Esophagus squamous epithelium (tissue), 5 donors: ENCODE measurements around the gene INTU. TPM values are rescaled to one million over a fixed set of nuclear protein-coding genes. Genes with fewer than 3 reads are reported as not detected.

ENCODE experiments used
- DNase-seq: peaks from one replicate; lab custom pipeline; 2025; lab: John Stamatoyannopoulos, UW
- H3K27ac ChIP-seq, 4 donors: fragments of 200-600 bp; sonication (generic); one replicate each; pipeline ENCODE4 v1.5.1; 2016 to 2019; ENCODE audit warnings: mild to moderate bottlenecking in 1 of 4
- H3K27me3 ChIP-seq, 4 donors: fragments of 200-600 bp; sonication (generic); 1 replicate in 3 of 4; 2 replicates in 1 of 4; pipeline versions ENCODE4 v1.5.1 to v1.6.0; 2017 to 2021; ENCODE audit warnings: antibody characterized with exemption in 1 of 4
- H3K36me3 ChIP-seq, 3 donors: fragments of 200-600 bp; sonication (generic); one replicate each; pipeline ENCODE4 v1.5.1; 2016 to 2019
- H3K4me1 ChIP-seq, 3 donors: fragments of 200-600 bp; sonication (generic); one replicate each; pipeline ENCODE4 v1.5.1; 2017 to 2019
- H3K4me3 ChIP-seq, 4 donors: fragments of 200-600 bp; sonication (generic); 1 replicate in 3 of 4; 2 replicates in 1 of 4; pipeline ENCODE4 v1.5.1; 2016 to 2019; ENCODE audit warnings: mild to moderate bottlenecking in 2 of 4, moderate library complexity in 1 of 4
- H3K9me3 ChIP-seq, 3 donors: fragments of 200-600 bp; sonication (generic); one replicate each; pipeline ENCODE4 v1.5.1; 2016 to 2019
- POLR2A ChIP-seq, 4 donors: fragments of 450-650 bp; IDR thresholded peaks; one replicate each; pipeline ENCODE4 v1.6.1; 2017; ENCODE audit warnings: antibody characterized with exemption in 4 of 4, mild to moderate bottlenecking in 4 of 4, moderate library complexity in 3 of 4
- WGBS, 2 donors: methylation state at CpG; one replicate each; pipeline ENCODE4 v1.1.5; 2018; 5-methylcytosine and 5-hydroxymethylcytosine counted together
- intact Hi-C: fragments of 100-400 bp; cut with DNase I; formaldehyde crosslinking; loops from one replicate; pipeline ENCODE4 v1.15.0; 2022
- total RNA-seq, 4 donors: library from RNA; depleted of rRNA; stranded (reverse); fragments of >200 nt; gene quantifications; one replicate each; pipeline ENCODE4 v1.1.0, GENCODE V29; 2016
- TF ChIP-seq, protein P1 (sequence below), 6 experiments: fragments of 450-650 bp in 4 of 6; fragments of 200-600 bp in 2 of 6; sonication (generic) in 2 of 6; IDR thresholded peaks; one replicate each; pipeline ENCODE4 v1.5.1; 2016 to 2019; ENCODE audit warnings: antibody characterized with exemption in 6 of 6, mild to moderate bottlenecking in 4 of 6, moderate library complexity in 4 of 6
- donor health status: DM: yes; HTN: yes; CAD: no.

The INTU gene
- total RNA-seq, 4 donors from 2014 or later: 4.3 to 11.4 (median 6.1) TPM

- DNase-seq: no peak
- no peaks in the 10 kb centered on the region for H3K27me3 ChIP-seq
- no peaks in the 10 kb centered on the region for H3K4me1 ChIP-seq
- TF ChIP-seq, protein P1, sequence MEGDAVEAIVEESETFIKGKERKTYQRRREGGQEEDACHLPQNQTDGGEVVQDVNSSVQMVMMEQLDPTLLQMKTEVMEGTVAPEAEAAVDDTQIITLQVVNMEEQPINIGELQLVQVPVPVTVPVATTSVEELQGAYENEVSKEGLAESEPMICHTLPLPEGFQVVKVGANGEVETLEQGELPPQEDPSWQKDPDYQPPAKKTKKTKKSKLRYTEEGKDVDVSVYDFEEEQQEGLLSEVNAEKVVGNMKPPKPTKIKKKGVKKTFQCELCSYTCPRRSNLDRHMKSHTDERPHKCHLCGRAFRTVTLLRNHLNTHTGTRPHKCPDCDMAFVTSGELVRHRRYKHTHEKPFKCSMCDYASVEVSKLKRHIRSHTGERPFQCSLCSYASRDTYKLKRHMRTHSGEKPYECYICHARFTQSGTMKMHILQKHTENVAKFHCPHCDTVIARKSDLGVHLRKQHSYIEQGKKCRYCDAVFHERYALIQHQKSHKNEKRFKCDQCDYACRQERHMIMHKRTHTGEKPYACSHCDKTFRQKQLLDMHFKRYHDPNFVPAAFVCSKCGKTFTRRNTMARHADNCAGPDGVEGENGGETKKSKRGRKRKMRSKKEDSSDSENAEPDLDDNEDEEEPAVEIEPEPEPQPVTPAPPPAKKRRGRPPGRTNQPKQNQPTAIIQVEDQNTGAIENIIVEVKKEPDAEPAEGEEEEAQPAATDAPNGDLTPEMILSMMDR (IDR thresholded peaks at IDR 0.05): no peak
- TF ChIP-seq POLR2A (IDR thresholded peaks at IDR 0.05): no peak
- peaks cover 0 to 16% (median 0%) of the 10 kb centered on the region in 3 donors for H3K36me3 ChIP-seq
- H3K4me3 ChIP-seq: no peak overlapping the region
- intact Hi-C loops: no loop called here
- WGBS, 2 donors: 73 to 85% methylated on average over 6 of the region's 6 CpGs
- no peaks in the 10 kb centered on the region for H3K9me3 ChIP-seq
- H3K27ac ChIP-seq: no peak overlapping the region
These were observed 27.6 kb downstream of the INTU start for GRCh38 chr4:127660284-127660885.

GRCh38 chr4:127667116-127667515 lies 34.4 kb downstream of the INTU start:
- 67 to 81% methylated on average over 2 of the region's 2 CpGs for WGBS, 2 donors

GRCh38 chr4:127667772-127668171 lies 35.0 kb downstream of the INTU start:
- H3K9me3 ChIP-seq: no peaks in the 10 kb centered on the region
- peaks cover 0 to 4% (median 0%) of the 10 kb centered on the region in 3 donors for H3K36me3 ChIP-seq
- no peaks in the 10 kb centered on the region for H3K4me1 ChIP-seq
- no peak for TF ChIP-seq POLR2A (IDR thresholded peaks at IDR 0.05)
- TF ChIP-seq, protein P1 (IDR thresholded peaks at IDR 0.05): no peak
- H3K4me3 ChIP-seq: no peak overlapping the region
- 94% methylated on average over 2 of the region's 2 CpGs for WGBS, 2 donors
- no peak for DNase-seq
- intact Hi-C loops: no loop called here
- H3K27me3 ChIP-seq: no peaks in the 10 kb centered on the region
- no peak overlapping the region for H3K27ac ChIP-seq

More at GRCh38 chr4:127667116-127667515, 34.4 kb downstream of the INTU start:
- H3K4me1 ChIP-seq: no peaks in the 10 kb centered on the region
- peaks cover 0 to 4% (median 0%) of the 10 kb centered on the region in 3 donors for H3K36me3 ChIP-seq
- no peak overlapping the region for H3K27ac ChIP-seq
- intact Hi-C loops: no loop called here
- H3K9me3 ChIP-seq: no peaks in the 10 kb centered on the region
- H3K4me3 ChIP-seq: no peak overlapping the region
- no peak for DNase-seq
- TF ChIP-seq POLR2A (IDR thresholded peaks at IDR 0.05): no peak
- TF ChIP-seq, protein P1 (IDR thresholded peaks at IDR 0.05): no peak
- H3K27me3 ChIP-seq: no peaks in the 10 kb centered on the region

GRCh38 chr4:127668770-127669169 lies 36.0 kb downstream of the INTU start:
- Histone ChIP-seq H3K4me1 (no peaks in the 10 kb centered on the region), H3K4me3 (no peak overlapping the region), H3K27ac (no peak overlapping the region), H3K27me3 (no peaks in the 10 kb centered on the region), H3K36me3 (peaks cover 0 to 4% (median 0%) of the 10 kb centered on the region in 3 donors), H3K9me3 (no peaks in the 10 kb centered on the region)
- intact Hi-C loops: no loop called here
- TF ChIP-seq POLR2A (IDR thresholded peaks at IDR 0.05): no peak
- TF ChIP-seq, protein P1 (IDR thresholded peaks at IDR 0.05): no peak
- no peak for DNase-seq
- WGBS, 2 donors: 49 to 75% methylated on average over 2 of the region's 2 CpGs

GRCh38 chr4:127669691-127670090 lies 36.9 kb downstream of the INTU start:
- Histone ChIP-seq H3K9me3 (no peaks in the 10 kb centered on the region), H3K36me3 (peaks cover 0 to 8% (median 0%) of the 10 kb centered on the region in 3 donors), H3K27me3 (no peaks in the 10 kb centered on the region), H3K4me1 (no peaks in the 10 kb centered on the region), H3K27ac (no peak overlapping the region), H3K4me3 (no peak overlapping the region)
- no peak for TF ChIP-seq POLR2A (IDR thresholded peaks at IDR 0.05)
- TF ChIP-seq, protein P1 (IDR thresholded peaks at IDR 0.05): no peak
- intact Hi-C loops: no loop called here
- 33 to 48% methylated on average over 1 of the region's 1 CpG for WGBS, 2 donors
- no peak for DNase-seq
